Measurements from ENCODE around the gene NRF1.
"Not testable (repeated sequence)": the region's sequence is repeated elsewhere in the genome, so short reads cannot be mapped to it uniquely, and the experiment has no call there.

Gene NRF1

DNA sequence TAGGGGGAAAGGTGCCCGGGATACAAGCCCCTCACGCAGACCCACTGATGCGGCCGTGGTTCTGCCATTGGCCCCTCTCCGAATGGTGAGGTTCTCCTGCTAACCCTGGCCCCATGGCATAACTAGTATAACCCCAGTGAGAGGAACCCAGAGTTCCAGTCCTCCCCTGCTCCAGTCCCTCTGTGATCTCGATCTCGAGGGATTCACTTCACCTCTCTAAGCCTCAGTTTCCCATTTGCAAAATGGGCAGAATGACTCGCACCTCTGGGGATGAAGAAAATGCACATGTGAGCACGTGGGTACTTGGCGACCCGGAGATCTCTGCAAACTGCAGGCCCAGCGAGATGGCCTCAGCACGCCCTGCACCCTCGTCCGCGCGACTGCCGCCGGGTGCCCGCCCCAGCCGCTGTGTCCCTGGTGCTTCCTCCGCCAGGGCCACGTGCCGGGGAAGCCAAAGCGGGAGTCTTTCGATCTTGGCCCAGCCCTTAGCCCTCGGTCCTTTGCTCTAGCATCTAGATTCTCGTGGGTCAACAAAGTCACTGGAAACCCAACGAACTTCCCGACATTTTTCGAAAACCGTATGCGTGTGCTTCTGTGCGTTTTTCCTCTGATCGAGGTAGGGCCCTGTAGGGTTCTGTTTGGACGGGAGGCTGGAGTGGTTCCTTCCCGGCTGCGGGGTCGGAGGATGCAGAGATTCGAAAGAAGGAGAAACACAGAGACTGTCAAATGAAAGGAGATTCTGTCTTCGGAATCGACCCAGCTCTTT lies 171.5 kb downstream of the NRF1 start:
- no peak for DNase-seq (ENCODE audit: low read depth in 2 of 2)

- no peak for DNase-seq (ENCODE audit: low read depth in 2 of 2)
These were observed 172.0 kb downstream of the NRF1 start for GRCh38 chr7:129783584-129783919.

DNA sequence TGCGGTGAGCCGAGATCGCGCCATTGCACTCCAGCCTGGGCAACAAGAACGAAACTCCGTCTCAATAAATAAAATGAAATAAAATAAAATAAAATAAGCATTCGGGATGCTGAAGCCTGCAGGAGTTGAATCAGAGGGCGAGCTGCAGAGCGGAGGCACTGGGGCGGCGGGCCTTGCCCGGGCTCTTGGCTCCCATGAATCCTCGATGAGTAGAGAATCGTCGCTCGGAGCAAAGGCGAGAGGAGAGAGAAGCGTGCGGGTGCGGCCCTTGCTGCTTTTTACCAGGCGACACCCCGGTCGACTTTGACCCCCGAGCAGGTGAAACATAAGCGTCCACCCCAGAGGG lies 172.9 kb downstream of the NRF1 start:
- DNase-seq (ENCODE audit: low read depth in 2 of 2), result no peak

DNA sequence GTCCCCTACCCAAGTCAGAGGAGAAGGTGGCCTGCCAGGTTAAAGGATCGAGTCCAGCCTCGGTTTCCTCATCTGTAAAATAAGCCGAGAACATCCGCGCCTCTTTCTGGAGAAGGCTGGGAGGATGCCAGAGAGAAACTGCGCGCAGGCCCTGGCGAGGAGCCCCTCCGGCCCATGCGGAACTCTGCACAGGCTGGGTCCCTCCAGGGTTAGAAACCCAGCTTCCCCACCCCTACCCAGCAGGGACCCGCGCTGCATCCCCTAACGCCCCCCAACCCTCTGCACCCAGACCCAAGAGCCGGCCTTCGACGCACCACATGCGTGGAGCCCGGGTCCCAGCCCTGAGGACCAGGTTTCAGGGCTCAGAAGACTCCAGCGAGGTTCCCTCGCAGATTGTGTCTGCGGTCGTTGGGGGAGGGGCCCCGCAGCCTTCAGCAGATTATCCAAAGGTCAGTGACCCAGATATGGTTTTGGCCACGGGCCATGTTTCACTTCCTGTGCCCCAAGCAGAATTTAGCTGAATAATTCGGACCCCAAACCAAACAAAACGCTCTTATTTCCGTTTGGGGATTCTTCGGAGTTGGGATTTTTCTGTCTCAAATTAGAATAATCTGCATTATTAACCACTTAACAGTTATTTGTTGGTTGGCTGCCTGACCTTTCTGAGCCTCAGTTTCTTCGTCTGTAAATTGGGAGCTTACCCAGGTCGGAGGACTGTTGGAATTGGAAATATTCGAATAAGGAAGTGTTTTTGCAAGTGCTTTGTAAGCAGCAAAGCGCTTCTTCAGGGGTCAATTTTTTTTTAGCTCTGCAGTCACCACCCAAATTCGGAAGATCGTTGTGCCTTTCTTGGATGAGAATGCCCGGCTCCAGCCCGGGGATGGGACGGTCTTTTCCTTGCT lies 173.5 kb downstream of the NRF1 start:
- DNase-seq (ENCODE audit: low read depth in 2 of 2), result no peak

DNA sequence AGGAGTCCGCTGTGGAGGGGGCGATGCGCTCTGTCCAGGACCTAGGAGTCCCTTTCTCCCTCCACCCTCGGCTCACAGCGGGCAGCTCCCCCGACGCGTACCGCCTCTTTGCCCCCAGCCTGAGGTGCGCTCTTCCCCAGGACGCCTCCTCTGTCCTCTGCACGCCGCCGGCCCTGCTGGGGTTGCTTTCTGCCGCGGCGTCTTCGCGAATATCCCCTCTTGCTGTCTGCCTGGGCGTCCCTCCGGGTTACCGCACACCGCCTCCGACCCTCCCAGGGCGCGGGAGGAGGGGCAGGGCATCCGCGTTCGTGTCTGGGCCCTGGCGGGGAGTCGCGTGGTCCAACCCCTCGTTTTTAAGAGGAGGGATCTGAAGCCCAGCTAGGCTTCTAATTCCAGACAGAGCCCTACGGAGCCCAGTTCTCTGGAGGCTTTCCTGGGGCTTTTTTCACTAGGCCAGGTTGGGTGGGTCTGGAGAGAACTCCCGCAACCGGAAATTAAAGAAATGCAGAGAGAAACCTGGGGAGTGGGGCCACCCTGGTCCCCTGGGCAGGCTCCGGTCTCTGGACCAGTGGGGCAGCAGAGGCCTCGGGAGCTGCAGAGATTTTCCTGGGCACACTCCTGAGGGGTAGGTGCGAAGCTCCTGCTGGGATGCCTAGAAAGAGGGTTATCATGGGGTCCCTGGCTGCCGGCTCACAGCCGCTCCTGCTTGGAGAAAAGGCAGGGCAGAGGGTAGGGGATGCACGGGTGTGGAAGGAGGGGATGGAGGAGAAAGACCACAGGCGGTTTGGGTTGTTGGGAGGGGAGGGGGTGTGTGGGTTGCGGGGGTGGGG lies 174.4 kb downstream of the NRF1 start:
- no peak for DNase-seq (ENCODE audit: low read depth in 2 of 2)

DNA sequence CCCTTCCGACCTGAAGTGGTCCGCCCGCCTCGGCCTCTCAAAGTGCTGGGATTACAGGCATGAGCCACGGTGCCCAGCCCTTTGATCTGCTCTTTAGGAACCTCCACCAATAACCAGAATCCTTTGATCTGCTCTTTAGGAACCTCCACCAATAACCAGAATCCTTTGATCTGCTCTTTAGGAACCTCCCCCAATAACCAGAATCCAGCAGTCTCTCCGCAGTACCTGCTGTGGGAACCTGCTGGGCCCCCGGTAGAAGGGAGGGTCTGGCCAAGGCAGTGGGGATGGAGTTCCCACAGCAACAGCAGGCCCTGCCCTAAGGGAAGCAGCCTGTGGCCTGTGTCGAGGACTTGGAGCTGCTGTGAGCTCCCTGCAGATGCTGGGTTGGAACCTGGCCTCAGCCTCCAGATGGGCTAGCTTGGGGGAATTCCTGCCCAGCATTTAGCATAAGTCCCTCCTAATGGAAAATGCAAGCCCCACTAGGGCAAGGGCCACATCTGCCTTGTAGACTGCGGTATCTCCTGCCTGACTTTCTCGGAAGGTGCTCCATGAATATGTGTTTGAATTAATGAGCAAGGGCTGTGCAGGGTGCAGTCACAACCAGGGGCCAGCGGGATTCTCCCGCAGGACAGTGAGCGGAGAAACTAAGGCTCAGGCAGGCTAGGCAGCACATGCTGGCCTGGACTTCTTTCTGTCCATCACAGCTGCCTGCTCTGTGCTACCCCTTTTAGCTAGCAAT lies 175.5 kb downstream of the NRF1 start:
- DNase-seq (ENCODE audit: low read depth in 2 of 2), result no peak

- DNase-seq (ENCODE audit: low read depth in 2 of 2), result no peak
These were observed 177.5 kb downstream of the NRF1 start for GRCh38 chr7:129789000-129789399.

GRCh38 chr7:129789652-129790051 lies 178.1 kb downstream of the NRF1 start:
- no peak for DNase-seq (ENCODE audit: low read depth in 2 of 2)

- no peak for DNase-seq (ENCODE audit: low read depth in 2 of 2)
These were observed 178.6 kb downstream of the NRF1 start for GRCh38 chr7:129790136-129790535.

- DNase-seq (ENCODE audit: low read depth in 2 of 2), result no peak
These were observed 181.2 kb downstream of the NRF1 start for GRCh38 chr7:129792721-129793120.

- no peak for DNase-seq (ENCODE audit: low read depth in 2 of 2)
These were observed 182.2 kb downstream of the NRF1 start for GRCh38 chr7:129793506-129794310.

DNA sequence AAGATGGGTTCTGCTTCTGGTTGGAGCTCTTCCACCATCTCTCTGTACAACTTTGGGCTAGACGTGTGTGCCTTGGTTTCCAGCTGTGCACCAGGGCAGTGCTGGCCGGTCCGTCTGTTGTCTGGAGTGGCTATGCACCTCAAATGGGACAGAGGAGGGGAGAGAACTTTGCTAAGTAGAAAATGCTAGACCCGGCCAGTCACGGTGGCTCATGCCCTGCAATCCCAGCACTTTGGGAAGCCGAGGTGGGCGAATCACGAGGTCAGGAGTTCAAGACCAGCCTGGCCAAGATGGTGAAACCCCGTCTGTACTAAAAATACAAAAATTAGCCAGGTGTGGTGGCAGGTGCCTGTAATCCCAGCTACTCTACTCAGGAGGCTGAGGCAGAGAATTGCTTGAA lies 182.9 kb downstream of the NRF1 start:
- DNase-seq (ENCODE audit: low read depth in 2 of 2), result not testable (repeated sequence)

- no peak for DNase-seq (ENCODE audit: low read depth in 2 of 2)
These were observed 184.8 kb downstream of the NRF1 start for GRCh38 chr7:129796186-129796775.

GRCh38 chr7:129797214-129797789 lies 185.8 kb downstream of the NRF1 start:
- DNase-seq (ENCODE audit: low read depth in 2 of 2), result no peak

- no peak for DNase-seq (ENCODE audit: low read depth in 2 of 2)
These were observed 187.3 kb downstream of the NRF1 start for GRCh38 chr7:129798616-129799349.

GRCh38 chr7:129799350-129799955 lies 187.9 kb downstream of the NRF1 start:
- DNase-seq (ENCODE audit: low read depth in 2 of 2), result no peak

DNA sequence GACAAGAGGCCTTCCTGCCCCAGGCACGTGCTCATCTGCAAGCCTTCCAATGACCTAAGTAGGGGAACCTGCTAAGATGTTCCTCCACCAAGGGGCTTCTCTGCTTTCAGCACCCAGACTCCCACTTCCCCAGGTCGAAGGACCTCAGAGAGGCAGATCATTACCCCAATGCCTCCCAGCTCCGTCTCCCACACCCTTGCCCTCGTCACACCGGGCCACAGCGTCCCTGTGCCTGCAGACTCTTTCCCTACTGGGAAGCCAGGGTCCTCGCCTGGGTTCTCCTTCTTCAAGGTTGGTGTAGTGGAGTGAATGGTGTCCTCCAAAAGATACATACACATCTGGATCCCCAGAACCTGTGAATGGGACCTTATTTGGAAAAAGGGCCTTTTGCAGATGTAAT lies 189.4 kb downstream of the NRF1 start:
- no peak for DNase-seq (ENCODE audit: low read depth in 2 of 2)

GRCh38 chr7:129801882-129802281 lies 190.4 kb downstream of the NRF1 start:
- DNase-seq (ENCODE audit: low read depth in 2 of 2), result no peak

GRCh38 chr7:129803546-129804081 lies 192.1 kb downstream of the NRF1 start:
- DNase-seq (ENCODE audit: low read depth in 2 of 2), result no peak
